ENCODE data around the gene THRB. TPM values are rescaled to one million over a fixed set of nuclear protein-coding genes. Genes with fewer than 3 reads are reported as not detected.

THRB gene
- total RNA-seq, 2 donors from 2014 or later: 0.24 to 0.26 TPM

- WGBS, 2 experiments (ENCODE audit: insufficient coverage in 1 of 2, insufficient read length in 1 of 2): 88 to 94% methylated on average over 4 to 5 of the region's 5 CpGs
- no peak for TF ChIP-seq CTCF (conservative IDR thresholded peaks at IDR 0.05)
Observed at GRCh38 chr3:24339266-24339825, 155.3 kb downstream of the THRB start.

GRCh38 chr3:24338409-24339130, 156.1 kb downstream of the THRB start:
- H3K36me3 Mint-ChIP-seq (ENCODE audit: low read depth): no peaks in the 10 kb centered on the region
- Histone ChIP-seq H3K9me3 (ENCODE audit: control insufficient read depth, low read length) (no peaks in the 10 kb centered on the region), H3K4me3 (ENCODE audit: low read length) (no peak overlapping the region), H3K4me1 (ENCODE audit: control insufficient read depth, insufficient read depth, low read length) (no peaks in the 10 kb centered on the region), H3K27ac (ENCODE audit: low read depth, low read length) (no peak overlapping the region), H3K27me3 (ENCODE audit: control insufficient read depth, insufficient read depth, low read length, poor library complexity, severe bottlenecking) (no peaks in the 10 kb centered on the region), H3K36me3 (ENCODE audit: control insufficient read depth, insufficient read depth, low read length) (no peaks in the 10 kb centered on the region), H3K9ac (ENCODE audit: extremely low read depth, low read length, poor library complexity, severe bottlenecking) (no peak overlapping the region)
- no peak overlapping the region for H3K27ac Mint-ChIP-seq
- no peaks in the 10 kb centered on the region for H3K27me3 Mint-ChIP-seq (ENCODE audit: insufficient read depth)
- H3K4me3 Mint-ChIP-seq: no peak overlapping the region
- no peaks in the 10 kb centered on the region for H3K9me3 Mint-ChIP-seq
- DNase-seq: no peak
- no peaks in the 10 kb centered on the region for H3K4me1 Mint-ChIP-seq
- 97% methylated on average over 5 of the region's 5 CpGs; no CpG with 5 or more reads in 1 of the 2 experiments for WGBS, 2 experiments (ENCODE audit: insufficient coverage in 1 of 2, insufficient read length in 1 of 2)
- TF ChIP-seq CTCF (conservative IDR thresholded peaks at IDR 0.05): no peak

More at GRCh38 chr3:24339266-24339825, 155.3 kb downstream of the THRB start:
- no peak overlapping the region for H3K4me3 Mint-ChIP-seq
- no peak overlapping the region for H3K27ac ChIP-seq (ENCODE audit: low read depth, low read length)
- no peaks in the 10 kb centered on the region for H3K36me3 Mint-ChIP-seq (ENCODE audit: low read depth)
- no peaks in the 10 kb centered on the region for H3K9me3 ChIP-seq (ENCODE audit: control insufficient read depth, low read length)
- no peak for DNase-seq
- H3K27ac Mint-ChIP-seq: no peak overlapping the region
- no peak overlapping the region for H3K4me3 ChIP-seq (ENCODE audit: low read length)
- H3K4me1 Mint-ChIP-seq: no peaks in the 10 kb centered on the region
- no peaks in the 10 kb centered on the region for H3K4me1 ChIP-seq (ENCODE audit: control insufficient read depth, insufficient read depth, low read length)
- H3K9ac ChIP-seq (ENCODE audit: extremely low read depth, low read length, poor library complexity, severe bottlenecking): no peak overlapping the region
- no peaks in the 10 kb centered on the region for H3K9me3 Mint-ChIP-seq
- H3K27me3 Mint-ChIP-seq (ENCODE audit: insufficient read depth): no peaks in the 10 kb centered on the region
- H3K36me3 ChIP-seq (ENCODE audit: control insufficient read depth, insufficient read depth, low read length): no peaks in the 10 kb centered on the region
- no peaks in the 10 kb centered on the region for H3K27me3 ChIP-seq (ENCODE audit: control insufficient read depth, insufficient read depth, low read length, poor library complexity, severe bottlenecking)

GRCh38 chr3:24336101-24336500, 158.5 kb downstream of the THRB start:
- Mint-ChIP-seq H3K4me1 (no peaks in the 10 kb centered on the region), H3K9me3 (no peaks in the 10 kb centered on the region), H3K27me3 (ENCODE audit: insufficient read depth) (no peaks in the 10 kb centered on the region), H3K27ac (no peak overlapping the region), H3K4me3 (no peak overlapping the region), H3K36me3 (ENCODE audit: low read depth) (no peaks in the 10 kb centered on the region)
- Histone ChIP-seq H3K4me3 (ENCODE audit: low read length) (no peak overlapping the region), H3K4me1 (ENCODE audit: control insufficient read depth, insufficient read depth, low read length) (no peaks in the 10 kb centered on the region), H3K9ac (ENCODE audit: extremely low read depth, low read length, poor library complexity, severe bottlenecking) (no peak overlapping the region), H3K36me3 (ENCODE audit: control insufficient read depth, insufficient read depth, low read length) (no peaks in the 10 kb centered on the region), H3K9me3 (ENCODE audit: control insufficient read depth, low read length) (no peaks in the 10 kb centered on the region), H3K27ac (ENCODE audit: low read depth, low read length) (no peak overlapping the region), H3K27me3 (ENCODE audit: control insufficient read depth, insufficient read depth, low read length, poor library complexity, severe bottlenecking) (no peaks in the 10 kb centered on the region)
- WGBS, 2 experiments (ENCODE audit: insufficient coverage in 1 of 2, insufficient read length in 1 of 2): 85 to 91% methylated on average over 3 of the region's 3 CpGs
- no peak for DNase-seq
- no peak for TF ChIP-seq CTCF (conservative IDR thresholded peaks at IDR 0.05)
